ENCODE results near the gene NINJ2. TPM values are rescaled to one million over a fixed set of nuclear protein-coding genes. Genes with fewer than 3 reads are reported as not detected.

The NINJ2 gene
- total RNA-seq, 4 donors from 2014 or later, result 0.49 to 7.2 (median 2.0) TPM

DNA sequence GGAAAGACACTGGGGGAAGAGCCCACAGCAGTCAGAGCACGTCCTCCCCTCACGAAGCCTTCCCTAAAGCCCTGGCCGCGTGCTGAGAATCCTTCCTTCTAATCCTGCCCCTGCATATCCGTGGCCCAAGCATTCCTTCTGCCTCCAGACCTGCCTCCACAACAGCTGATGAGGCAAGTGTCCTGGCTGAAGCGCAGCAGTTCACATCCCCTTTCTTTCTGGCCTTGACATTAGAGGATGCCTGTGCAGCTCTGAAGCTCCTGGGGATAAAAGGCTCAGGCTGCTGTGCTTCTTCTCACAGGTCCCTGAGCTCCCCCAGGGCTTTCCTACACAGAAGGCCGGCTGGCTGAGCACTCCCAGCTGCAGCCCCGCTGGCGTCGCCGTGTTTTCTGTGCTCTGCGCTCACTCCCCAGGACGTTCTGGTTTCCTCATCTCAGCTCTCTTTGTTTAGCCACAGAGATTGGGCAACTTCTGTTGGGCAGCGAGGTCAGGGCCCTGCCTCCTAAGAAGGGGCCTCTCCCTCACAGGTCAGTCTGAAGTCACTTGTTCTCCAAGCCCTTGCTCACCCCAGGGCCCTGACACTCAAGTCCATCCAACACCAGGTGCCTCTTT, 45.8 kb downstream of the NINJ2 start:
- intact Hi-C loops (cut with DNase I), result no loop called here
- Histone ChIP-seq H3K9me3 (no peaks in the 10 kb centered on the region), H3K27me3 (no peaks in the 10 kb centered on the region), H3K4me3 (replicated peaks in 1 of 3) (no peak overlapping the region), H3K36me3 (no peaks in the 10 kb centered on the region), H3K4me1 (peaks cover 0 to 9% of the 10 kb centered on the region in 2 donors), H3K27ac (no peak overlapping the region)
- no peak for DNase-seq
- TF ChIP-seq POLR2A (IDR thresholded peaks at IDR 0.05), result no peak
- TF ChIP-seq, protein P1, sequence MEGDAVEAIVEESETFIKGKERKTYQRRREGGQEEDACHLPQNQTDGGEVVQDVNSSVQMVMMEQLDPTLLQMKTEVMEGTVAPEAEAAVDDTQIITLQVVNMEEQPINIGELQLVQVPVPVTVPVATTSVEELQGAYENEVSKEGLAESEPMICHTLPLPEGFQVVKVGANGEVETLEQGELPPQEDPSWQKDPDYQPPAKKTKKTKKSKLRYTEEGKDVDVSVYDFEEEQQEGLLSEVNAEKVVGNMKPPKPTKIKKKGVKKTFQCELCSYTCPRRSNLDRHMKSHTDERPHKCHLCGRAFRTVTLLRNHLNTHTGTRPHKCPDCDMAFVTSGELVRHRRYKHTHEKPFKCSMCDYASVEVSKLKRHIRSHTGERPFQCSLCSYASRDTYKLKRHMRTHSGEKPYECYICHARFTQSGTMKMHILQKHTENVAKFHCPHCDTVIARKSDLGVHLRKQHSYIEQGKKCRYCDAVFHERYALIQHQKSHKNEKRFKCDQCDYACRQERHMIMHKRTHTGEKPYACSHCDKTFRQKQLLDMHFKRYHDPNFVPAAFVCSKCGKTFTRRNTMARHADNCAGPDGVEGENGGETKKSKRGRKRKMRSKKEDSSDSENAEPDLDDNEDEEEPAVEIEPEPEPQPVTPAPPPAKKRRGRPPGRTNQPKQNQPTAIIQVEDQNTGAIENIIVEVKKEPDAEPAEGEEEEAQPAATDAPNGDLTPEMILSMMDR (IDR thresholded peaks at IDR 0.05), result no peak
- 77 to 85% methylated on average over 14 of the region's 14 CpGs for WGBS, 2 donors

DNA sequence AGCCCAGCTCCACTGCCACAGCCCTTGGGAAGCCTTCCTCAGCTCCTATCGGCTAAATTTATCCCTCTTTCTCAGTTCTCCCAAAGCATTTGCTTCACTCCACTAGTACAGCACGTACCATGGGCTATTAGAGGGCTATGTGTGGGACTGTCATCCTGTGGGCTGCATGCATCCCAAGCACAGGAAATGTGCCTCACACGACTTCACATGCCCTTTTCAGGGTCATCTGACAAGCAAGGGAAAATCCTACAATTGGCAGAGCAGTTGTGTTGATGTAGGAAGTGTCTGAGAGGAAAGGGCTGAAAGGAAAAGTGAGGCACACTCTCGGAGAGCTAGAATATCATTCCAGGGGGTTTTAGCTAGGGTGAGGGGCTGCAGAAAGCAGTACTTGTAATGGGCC, 47.6 kb downstream of the NINJ2 start:
- intact Hi-C loops (cut with DNase I), result no loop called here
- DNase-seq, result no peak
- H3K36me3 ChIP-seq, result no peaks in the 10 kb centered on the region
- H3K27ac ChIP-seq, result peak overlapping the region in 2 of 3 donors; percentile 11 to 28
- peaks cover 0 to 5% of the 10 kb centered on the region in 2 donors for H3K4me1 ChIP-seq
- H3K27me3 ChIP-seq, result no peaks in the 10 kb centered on the region
- no peak overlapping the region for H3K4me3 ChIP-seq (replicated peaks in 1 of 3)
- WGBS, 2 donors, result 65 to 69% methylated on average over 4 of the region's 4 CpGs
- no peaks in the 10 kb centered on the region for H3K9me3 ChIP-seq
- no peak for TF ChIP-seq POLR2A (IDR thresholded peaks at IDR 0.05)
- TF ChIP-seq, protein P1 (IDR thresholded peaks at IDR 0.05), result no peak

DNA sequence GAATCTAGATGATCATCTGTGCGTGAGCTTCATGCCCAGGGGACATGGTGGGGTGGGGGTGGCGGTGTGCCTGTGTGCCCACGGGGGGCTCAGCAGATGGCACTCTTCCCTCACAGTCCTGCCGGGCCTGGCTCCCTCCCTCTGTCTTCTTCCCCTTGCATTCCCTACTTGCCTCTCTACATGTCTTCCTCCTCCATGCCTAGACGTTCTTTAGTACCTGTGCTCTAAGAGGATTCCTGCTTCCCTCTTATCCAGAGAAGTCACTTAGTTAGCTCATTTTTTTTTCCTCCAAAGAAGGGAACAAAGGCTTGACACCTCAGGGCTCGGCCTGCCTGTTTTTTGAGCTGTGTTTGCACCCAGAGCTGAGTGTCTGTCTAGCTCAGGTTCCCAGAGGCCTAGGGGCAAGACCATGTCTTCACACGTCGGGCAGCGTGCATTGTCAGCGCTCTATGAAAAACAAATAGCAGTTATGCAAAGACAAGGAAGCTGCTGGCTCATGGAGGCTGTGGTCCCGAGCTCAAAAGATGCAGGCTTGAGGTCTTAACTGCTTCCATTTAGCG, 48.8 kb downstream of the NINJ2 start:
- TF ChIP-seq, protein P1 (IDR thresholded peaks at IDR 0.05), result no peak
- no peak for TF ChIP-seq POLR2A (IDR thresholded peaks at IDR 0.05)
- intact Hi-C loops (cut with DNase I), result no loop called here
- DNase-seq, result no peak
- Histone ChIP-seq H3K36me3 (no peaks in the 10 kb centered on the region), H3K27me3 (no peaks in the 10 kb centered on the region), H3K9me3 (no peaks in the 10 kb centered on the region), H3K4me1 (peaks cover 0 to 2% of the 10 kb centered on the region in 2 donors), H3K4me3 (replicated peaks in 1 of 3) (no peak overlapping the region), H3K27ac (no peak overlapping the region)
- 75 to 78% methylated on average over 12 of the region's 12 CpGs for WGBS, 2 donors

DNA sequence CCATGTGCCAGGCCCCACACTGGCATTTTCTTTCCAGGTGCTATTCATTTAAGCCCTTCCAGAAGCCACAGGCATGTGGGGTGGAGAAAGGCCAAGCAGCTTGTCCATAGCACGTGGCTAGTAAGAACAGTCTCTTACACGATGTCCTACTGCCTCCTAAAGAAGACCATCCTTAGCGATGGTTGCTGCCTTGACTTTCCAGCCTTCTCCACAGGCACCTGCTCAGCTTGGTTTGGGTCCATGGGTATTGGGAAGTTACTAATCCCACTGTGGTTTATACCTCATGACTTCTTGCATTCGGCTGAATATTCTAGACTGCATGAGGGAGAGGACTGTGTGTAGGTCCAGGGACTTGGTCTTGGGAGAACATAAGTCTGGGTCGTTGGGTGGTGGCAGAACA, 49.2 kb downstream of the NINJ2 start:
- H3K4me3 ChIP-seq (replicated peaks in 1 of 3), result no peak overlapping the region
- H3K36me3 ChIP-seq, result no peaks in the 10 kb centered on the region
- 89 to 95% methylated on average over 5 of the region's 5 CpGs for WGBS, 2 donors
- DNase-seq, result no peak
- TF ChIP-seq POLR2A (IDR thresholded peaks at IDR 0.05), result no peak
- TF ChIP-seq, protein P1 (IDR thresholded peaks at IDR 0.05), result no peak
- peaks cover 0 to 2% of the 10 kb centered on the region in 2 donors for H3K4me1 ChIP-seq
- no peaks in the 10 kb centered on the region for H3K27me3 ChIP-seq
- intact Hi-C loops (cut with DNase I), result no loop called here
- no peaks in the 10 kb centered on the region for H3K9me3 ChIP-seq
- no peak overlapping the region for H3K27ac ChIP-seq

DNA sequence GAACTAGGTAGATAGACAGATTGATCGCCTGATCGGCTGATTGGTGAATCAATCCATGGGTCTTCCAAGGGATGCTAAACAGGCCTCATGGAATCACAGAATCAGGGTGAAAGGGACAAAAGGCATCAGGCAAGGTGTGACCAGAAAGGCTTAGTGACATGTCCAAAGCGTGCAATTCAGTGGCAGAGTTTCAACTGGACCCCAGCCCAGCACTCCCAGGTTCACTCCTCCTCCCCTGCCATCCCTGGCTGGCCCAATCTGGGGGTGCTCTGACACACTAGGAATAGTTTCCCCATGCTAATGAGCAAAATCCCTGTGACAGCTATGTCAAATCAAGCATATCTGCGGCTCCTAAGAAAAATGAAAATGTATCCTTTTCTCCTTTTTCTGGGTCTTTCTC, 50.4 kb downstream of the NINJ2 start:
- no peak for TF ChIP-seq POLR2A (IDR thresholded peaks at IDR 0.05)
- TF ChIP-seq, protein P1 (IDR thresholded peaks at IDR 0.05), result no peak
- intact Hi-C loops (cut with DNase I), result no loop called here
- peaks cover under 1 to 9% of the 10 kb centered on the region in 2 donors for H3K4me1 ChIP-seq
- no peak overlapping the region for H3K4me3 ChIP-seq (replicated peaks in 1 of 3)
- no peaks in the 10 kb centered on the region for H3K9me3 ChIP-seq
- no peaks in the 10 kb centered on the region for H3K36me3 ChIP-seq
- DNase-seq, result no peak
- 94 to 97% methylated on average over 4 of the region's 4 CpGs for WGBS, 2 donors
- H3K27ac ChIP-seq, result no peak overlapping the region
- no peaks in the 10 kb centered on the region for H3K27me3 ChIP-seq
